ENCODE measurements around the gene SHISA9.

The SHISA9 gene

GRCh38 chr16:12942861-12943260, 41.5 kb downstream of the SHISA9 start:
- Histone ChIP-seq H3K4me1 (no peaks in the 10 kb centered on the region), H3K4me2 (no peak overlapping the region), H4K20me1 (no peaks in the 10 kb centered on the region), H3K9me3 (no peaks in the 10 kb centered on the region; the same call in 1 of the 2 replicates), H3K4me3 (no peak overlapping the region), H3K9ac (no peak overlapping the region), H3K36me3 (no peaks in the 10 kb centered on the region), H3K27ac (no peak overlapping the region), H3K27me3 (no peaks in the 10 kb centered on the region)
- TF ChIP-seq Cebpa-rat (IDR thresholded peaks at IDR 0.05) = no peak

DNA sequence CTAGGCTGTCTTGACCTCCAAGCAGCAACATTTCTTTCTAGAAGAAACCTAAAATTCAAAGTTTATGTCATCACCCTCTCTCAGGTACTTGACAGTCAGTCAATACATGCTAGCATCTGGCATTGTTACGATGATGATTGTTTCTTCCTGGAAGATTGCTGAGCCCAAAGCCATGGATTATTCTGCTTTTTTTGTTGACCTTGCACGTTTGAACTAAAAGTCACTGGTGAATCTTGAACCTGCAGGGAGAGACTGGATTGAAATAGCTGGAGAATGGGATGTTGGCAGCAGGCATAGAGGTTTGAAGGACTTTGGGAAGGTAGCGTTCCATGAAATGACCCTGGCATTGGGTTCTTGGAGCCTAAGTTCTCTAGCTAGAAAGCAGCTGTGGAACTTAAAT, 42.9 kb downstream of the SHISA9 start:
- TF ChIP-seq Cebpa-rat (IDR thresholded peaks at IDR 0.05) = no peak
- H3K4me1 ChIP-seq = no peaks in the 10 kb centered on the region
- no peak overlapping the region for H3K4me2 ChIP-seq
- no peak overlapping the region for H3K27ac ChIP-seq
- no peak overlapping the region for H3K9ac ChIP-seq
- no peaks in the 10 kb centered on the region for H3K27me3 ChIP-seq
- no peaks in the 10 kb centered on the region for H3K36me3 ChIP-seq
- no peaks in the 10 kb centered on the region for H4K20me1 ChIP-seq
- no peaks in the 10 kb centered on the region for H3K9me3 ChIP-seq
- H3K4me3 ChIP-seq = no peak overlapping the region

- 0 out of 2 replicates have a peak, but pooled peaks cover 4% of the 10 kb centered on the region for H3K9me3 ChIP-seq
- H3K4me2 ChIP-seq = no peak overlapping the region
- no peaks in the 10 kb centered on the region for H3K27me3 ChIP-seq
- H4K20me1 ChIP-seq = no peaks in the 10 kb centered on the region
- TF ChIP-seq Cebpa-rat (IDR thresholded peaks at IDR 0.05) = no peak
- H3K4me3 ChIP-seq = no peak overlapping the region
- H3K27ac ChIP-seq = no peak overlapping the region
- H3K4me1 ChIP-seq = no peaks in the 10 kb centered on the region
- H3K36me3 ChIP-seq = no peaks in the 10 kb centered on the region
- H3K9ac ChIP-seq = no peak overlapping the region
Measured at GRCh38 chr16:12951392-12951791, 50.0 kb downstream of the SHISA9 start.

DNA sequence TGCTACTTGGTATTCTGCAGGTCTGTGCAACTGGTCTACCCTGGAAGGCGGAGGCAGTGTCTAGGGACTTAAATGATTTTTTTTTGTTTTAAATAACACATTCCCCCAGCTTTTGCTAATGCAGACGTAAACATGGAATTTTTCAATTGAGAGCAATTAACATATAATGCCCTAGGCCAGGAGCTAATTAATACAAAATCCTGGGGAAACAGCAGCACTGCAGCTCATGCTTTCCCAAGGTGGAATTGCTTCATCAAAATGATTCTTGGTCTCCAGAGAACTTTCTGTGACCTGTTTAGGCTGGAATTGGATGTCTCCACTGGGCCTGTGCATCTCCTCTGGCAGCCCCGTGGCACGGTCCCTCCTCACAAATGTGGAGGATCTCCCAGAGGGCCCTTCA, 50.6 kb downstream of the SHISA9 start:
- H3K4me1 ChIP-seq = no peaks in the 10 kb centered on the region
- TF ChIP-seq Cebpa-rat (IDR thresholded peaks at IDR 0.05) = no peak
- no peaks in the 10 kb centered on the region for H4K20me1 ChIP-seq
- H3K4me2 ChIP-seq = no peak overlapping the region
- H3K27ac ChIP-seq = no peak overlapping the region
- H3K4me3 ChIP-seq = no peak overlapping the region
- H3K27me3 ChIP-seq = no peaks in the 10 kb centered on the region
- H3K36me3 ChIP-seq = no peaks in the 10 kb centered on the region
- H3K9ac ChIP-seq = no peak overlapping the region
- 0 out of 2 replicates have a peak, but pooled peaks cover 4% of the 10 kb centered on the region for H3K9me3 ChIP-seq

- Histone ChIP-seq H3K4me2 (no peak overlapping the region), H3K36me3 (no peaks in the 10 kb centered on the region), H3K27me3 (no peaks in the 10 kb centered on the region), H3K9ac (no peak overlapping the region), H4K20me1 (no peaks in the 10 kb centered on the region), H3K27ac (no peak overlapping the region), H3K4me1 (no peaks in the 10 kb centered on the region), H3K4me3 (no peak overlapping the region), H3K9me3 (no peaks in the 10 kb centered on the region)
- no peak for TF ChIP-seq Cebpa-rat (IDR thresholded peaks at IDR 0.05)
Measured at GRCh38 chr16:12958366-12958765, 57.0 kb downstream of the SHISA9 start.

DNA sequence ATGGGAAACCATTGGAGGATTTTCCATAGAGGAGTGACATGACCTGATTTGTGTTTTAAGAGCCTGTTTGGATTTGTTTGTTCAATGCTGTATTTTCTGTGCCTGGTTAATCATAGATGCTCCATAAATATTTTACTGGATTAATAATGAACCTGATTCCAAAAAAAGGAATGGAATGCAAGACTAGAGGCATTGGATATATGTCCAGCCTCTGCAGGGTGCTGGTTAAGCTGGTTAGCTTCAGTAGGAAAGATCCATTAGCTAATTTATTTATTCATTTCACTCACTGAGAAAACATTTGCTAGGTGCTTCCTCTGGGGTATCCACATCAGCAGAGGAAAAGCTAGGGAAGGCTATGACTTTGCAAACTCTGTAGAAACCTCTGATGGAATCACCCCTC, 57.7 kb downstream of the SHISA9 start:
- Histone ChIP-seq H3K27me3 (no peaks in the 10 kb centered on the region), H3K27ac (no peak overlapping the region), H3K36me3 (no peaks in the 10 kb centered on the region), H3K4me3 (no peak overlapping the region), H3K4me1 (no peaks in the 10 kb centered on the region), H4K20me1 (no peaks in the 10 kb centered on the region), H3K4me2 (no peak overlapping the region), H3K9ac (no peak overlapping the region), H3K9me3 (no peaks in the 10 kb centered on the region)
- no peak for TF ChIP-seq Cebpa-rat (IDR thresholded peaks at IDR 0.05)

- H3K9ac ChIP-seq = no peak overlapping the region
- no peak overlapping the region for H3K4me3 ChIP-seq
- TF ChIP-seq Cebpa-rat (IDR thresholded peaks at IDR 0.05) = no peak
Measured at GRCh38 chr16:12961626-12962025, 60.2 kb downstream of the SHISA9 start.

GRCh38 chr16:12964461-12964860, 63.1 kb downstream of the SHISA9 start:
- H3K9me3 ChIP-seq = no peaks in the 10 kb centered on the region
- TF ChIP-seq Cebpa-rat (IDR thresholded peaks at IDR 0.05) = no peak
- no peaks in the 10 kb centered on the region for H3K27me3 ChIP-seq
- H3K36me3 ChIP-seq = no peaks in the 10 kb centered on the region
- no peak overlapping the region for H3K27ac ChIP-seq
- H3K4me1 ChIP-seq = no peaks in the 10 kb centered on the region
- H3K4me2 ChIP-seq = no peak overlapping the region
- H3K9ac ChIP-seq = no peak overlapping the region
- no peak overlapping the region for H3K4me3 ChIP-seq
- no peaks in the 10 kb centered on the region for H4K20me1 ChIP-seq

More at GRCh38 chr16:12961626-12962025, 60.2 kb downstream of the SHISA9 start:
- Histone ChIP-seq H3K4me2 (no peak overlapping the region), H3K4me1 (no peaks in the 10 kb centered on the region), H4K20me1 (no peaks in the 10 kb centered on the region), H3K9me3 (no peaks in the 10 kb centered on the region), H3K36me3 (no peaks in the 10 kb centered on the region), H3K27ac (no peak overlapping the region), H3K27me3 (no peaks in the 10 kb centered on the region)

DNA sequence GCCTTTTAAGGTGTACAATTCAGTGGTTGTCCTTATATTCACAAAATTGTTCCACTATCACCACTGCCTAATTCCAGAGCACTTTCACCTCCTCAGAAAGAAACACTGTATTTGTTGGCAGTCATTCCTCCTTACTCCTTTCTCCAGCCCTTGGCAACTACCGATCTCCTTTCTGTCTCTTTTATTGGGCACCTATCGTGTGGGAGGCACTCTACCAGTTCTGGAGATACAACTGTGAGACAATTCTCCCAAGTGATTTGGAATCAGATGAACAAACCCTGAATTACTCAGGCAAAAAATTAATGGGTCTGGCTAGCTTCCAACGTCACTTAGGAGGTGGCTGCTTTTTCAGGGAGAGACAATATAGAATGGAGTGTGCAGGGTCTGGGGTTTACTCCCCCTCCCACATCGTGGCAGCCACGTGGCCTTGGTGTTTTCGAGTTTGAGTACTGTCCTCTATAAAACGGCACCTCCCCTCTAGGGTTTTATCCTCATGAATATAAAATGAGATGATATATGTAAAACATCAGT, 63.9 kb downstream of the SHISA9 start:
- Histone ChIP-seq H4K20me1 (no peaks in the 10 kb centered on the region), H3K9me3 (no peaks in the 10 kb centered on the region), H3K27me3 (no peaks in the 10 kb centered on the region), H3K4me2 (no peak overlapping the region), H3K36me3 (no peaks in the 10 kb centered on the region), H3K9ac (no peak overlapping the region), H3K4me3 (no peak overlapping the region), H3K27ac (no peak overlapping the region), H3K4me1 (no peaks in the 10 kb centered on the region)
- no peak for TF ChIP-seq Cebpa-rat (IDR thresholded peaks at IDR 0.05)

GRCh38 chr16:12971241-12971640, 69.8 kb downstream of the SHISA9 start:
- H3K27me3 ChIP-seq = no peaks in the 10 kb centered on the region
- no peaks in the 10 kb centered on the region for H3K36me3 ChIP-seq
- H3K9me3 ChIP-seq = no peaks in the 10 kb centered on the region
- H3K4me3 ChIP-seq = no peak overlapping the region
- no peak for TF ChIP-seq Cebpa-rat (IDR thresholded peaks at IDR 0.05)
- H3K4me2 ChIP-seq = no peak overlapping the region
- no peaks in the 10 kb centered on the region for H4K20me1 ChIP-seq
- no peak overlapping the region for H3K27ac ChIP-seq
- H3K9ac ChIP-seq = no peak overlapping the region
- no peaks in the 10 kb centered on the region for H3K4me1 ChIP-seq

- H3K4me1 ChIP-seq = no peaks in the 10 kb centered on the region
- no peak overlapping the region for H3K4me3 ChIP-seq
- no peaks in the 10 kb centered on the region for H3K9me3 ChIP-seq
- no peaks in the 10 kb centered on the region for H3K36me3 ChIP-seq
- H4K20me1 ChIP-seq = no peaks in the 10 kb centered on the region
- no peak overlapping the region for H3K27ac ChIP-seq
- H3K9ac ChIP-seq = no peak overlapping the region
- no peaks in the 10 kb centered on the region for H3K27me3 ChIP-seq
- H3K4me2 ChIP-seq = no peak overlapping the region
- TF ChIP-seq Cebpa-rat (IDR thresholded peaks at IDR 0.05) = no peak
Measured at GRCh38 chr16:12972246-12972645, 70.8 kb downstream of the SHISA9 start.
